ENCODE measurements around the gene NHS. TPM values are rescaled to one million over a fixed set of nuclear protein-coding genes. Genes with fewer than 3 reads are reported as not detected.

Gene NHS
- total and polyA plus RNA-seq, 7 donors, result 0.04 to 1.3 (median 0.22) TPM

GRCh38 chrX:17644001-17644400, 269.0 kb downstream of the NHS start:
- H3K27me3 ChIP-seq (ENCODE audit: insufficient read depth in 3 of 3, low read length in 2 of 3), result peaks cover 0 to 11% (median 0%) of the 10 kb centered on the region in 3 donors
- 39 to 53% (median 41%) methylated on average over 1 of the region's 1 CpG for WGBS, 3 donors
- no peaks in the 10 kb centered on the region for H3K4me1 ChIP-seq
- TF ChIP-seq, protein P1, sequence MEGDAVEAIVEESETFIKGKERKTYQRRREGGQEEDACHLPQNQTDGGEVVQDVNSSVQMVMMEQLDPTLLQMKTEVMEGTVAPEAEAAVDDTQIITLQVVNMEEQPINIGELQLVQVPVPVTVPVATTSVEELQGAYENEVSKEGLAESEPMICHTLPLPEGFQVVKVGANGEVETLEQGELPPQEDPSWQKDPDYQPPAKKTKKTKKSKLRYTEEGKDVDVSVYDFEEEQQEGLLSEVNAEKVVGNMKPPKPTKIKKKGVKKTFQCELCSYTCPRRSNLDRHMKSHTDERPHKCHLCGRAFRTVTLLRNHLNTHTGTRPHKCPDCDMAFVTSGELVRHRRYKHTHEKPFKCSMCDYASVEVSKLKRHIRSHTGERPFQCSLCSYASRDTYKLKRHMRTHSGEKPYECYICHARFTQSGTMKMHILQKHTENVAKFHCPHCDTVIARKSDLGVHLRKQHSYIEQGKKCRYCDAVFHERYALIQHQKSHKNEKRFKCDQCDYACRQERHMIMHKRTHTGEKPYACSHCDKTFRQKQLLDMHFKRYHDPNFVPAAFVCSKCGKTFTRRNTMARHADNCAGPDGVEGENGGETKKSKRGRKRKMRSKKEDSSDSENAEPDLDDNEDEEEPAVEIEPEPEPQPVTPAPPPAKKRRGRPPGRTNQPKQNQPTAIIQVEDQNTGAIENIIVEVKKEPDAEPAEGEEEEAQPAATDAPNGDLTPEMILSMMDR (IDR thresholded peaks at IDR 0.05), result no peak
- DNase-seq (no peak), ATAC-seq (no peak)
- no peaks in the 10 kb centered on the region for H3K36me3 ChIP-seq (ENCODE audit: insufficient read depth in 1 of 2, low read depth in 1 of 2)
- H3K9me3 ChIP-seq, result no peaks in the 10 kb centered on the region
- no peak overlapping the region for H3K27ac ChIP-seq
- no peak overlapping the region for H3K4me3 ChIP-seq
- intact Hi-C loops (cut with DNase I), result no loop called here

GRCh38 chrX:17654116-17654515, 279.1 kb downstream of the NHS start:
- peaks cover 0 to 19% (median 0%) of the 10 kb centered on the region in 3 donors for H3K27me3 ChIP-seq (ENCODE audit: insufficient read depth in 3 of 3, low read length in 2 of 3)
- no peak overlapping the region for H3K27ac ChIP-seq
- TF ChIP-seq, protein P1 (IDR thresholded peaks at IDR 0.05), result no peak
- H3K4me3 ChIP-seq, result no peak overlapping the region
- no peaks in the 10 kb centered on the region for H3K9me3 ChIP-seq
- intact Hi-C loops (cut with DNase I), result no loop called here
- no peak for ATAC-seq
- WGBS, 3 donors, result 44 to 65% (median 49%) methylated on average over 3 of the region's 3 CpGs
- DNase-seq, result no peak
- H3K4me1 ChIP-seq, result no peaks in the 10 kb centered on the region
- no peaks in the 10 kb centered on the region for H3K36me3 ChIP-seq (ENCODE audit: insufficient read depth in 1 of 2, low read depth in 1 of 2)

GRCh38 chrX:17655211-17656034, 280.4 kb downstream of the NHS start:
- Histone ChIP-seq H3K4me3 (peak overlapping the region; percentile 46), H3K27me3 (ENCODE audit: insufficient read depth in 3 of 3, low read length in 2 of 3) (peaks cover 0 to 20% (median 0%) of the 10 kb centered on the region in 3 donors), H3K27ac (no peak overlapping the region), H3K4me1 (no peaks in the 10 kb centered on the region), H3K9me3 (no peaks in the 10 kb centered on the region), H3K36me3 (ENCODE audit: insufficient read depth in 1 of 2, low read depth in 1 of 2) (no peaks in the 10 kb centered on the region)
- WGBS, 3 donors, result 0 to 33% (median 1%) methylated on average over 26 to 48 of the region's 48 CpGs
- DNase-seq (no peak), ATAC-seq (peak in 3 of 4 donors; percentile 39 to 48 (median 40))
- intact Hi-C loops (cut with DNase I), result no loop called here
- TF ChIP-seq, protein P1 (IDR thresholded peaks at IDR 0.05), result no peak

GRCh38 chrX:17656035-17656418, 281.0 kb downstream of the NHS start:
- TF ChIP-seq, protein P1 (IDR thresholded peaks at IDR 0.05), result no peak
- 0 to 26% (median 1%) methylated on average over 9 to 35 of the region's 36 CpGs for WGBS, 3 donors
- no peaks in the 10 kb centered on the region for H3K4me1 ChIP-seq
- peak overlapping the region; percentile 46 for H3K4me3 ChIP-seq
- H3K27ac ChIP-seq, result no peak overlapping the region
- DNase-seq, result no peak
- peaks cover 0 to 20% (median 0%) of the 10 kb centered on the region in 3 donors for H3K27me3 ChIP-seq (ENCODE audit: insufficient read depth in 3 of 3, low read length in 2 of 3)
- no peaks in the 10 kb centered on the region for H3K36me3 ChIP-seq (ENCODE audit: insufficient read depth in 1 of 2, low read depth in 1 of 2)
- intact Hi-C loops (cut with DNase I), result no loop called here
- H3K9me3 ChIP-seq, result no peaks in the 10 kb centered on the region
- no peak for ATAC-seq

Measured in psoas muscle (tissue), 8 donors.